Upper lobe of left lung (tissue), 6 donors: ENCODE results near the gene ATF7. TPM values are rescaled to one million over a fixed set of nuclear protein-coding genes. Genes with fewer than 3 reads are reported as not detected.
"Not testable (repeated sequence)": the region's sequence is repeated elsewhere in the genome, so short reads cannot be mapped to it uniquely, and the experiment has no call there.

ENCODE experiments used
- ATAC-seq, 2 donors: fragments of 200-7000 bp; cut with Tn5 transposase; one replicate each; pipeline ENCODE4 v1.9.1; 2022; ENCODE audit warnings: mild to moderate bottlenecking in 2 of 2, moderate library complexity in 2 of 2; ENCODE audit not compliant: low FRiP score in 2 of 2
- DNase-seq, 2 donors: peaks; one replicate each; pipeline ENCODE4 v3.0.0-alpha.2; 2019 to 2020
- H3K27ac ChIP-seq, 4 donors: fragments of 200-600 bp; sonication (generic); one replicate each; pipeline ENCODE4 v1.5.1; 2016 to 2019
- H3K27me3 ChIP-seq, 4 donors: fragments of 200-600 bp; sonication (generic); one replicate each; pipeline ENCODE4 v1.5.1; 2017 to 2019
- H3K36me3 ChIP-seq, 4 donors: fragments of 200-600 bp; sonication (generic); one replicate each; pipeline ENCODE4 v1.5.1; 2016 to 2019
- H3K4me1 ChIP-seq, 4 donors: fragments of 200-600 bp; sonication (generic); one replicate each; pipeline ENCODE4 v1.5.1; 2018 to 2019
- H3K4me3 ChIP-seq, 4 donors: fragments of 200-600 bp; sonication (generic); one replicate each; pipeline ENCODE4 v1.5.1; 2017 to 2019; ENCODE audit warnings: mild to moderate bottlenecking in 2 of 4, moderate library complexity in 1 of 4
- H3K9me3 ChIP-seq, 4 donors: fragments of 200-600 bp; sonication (generic); one replicate each; pipeline ENCODE4 v1.5.1; 2018 to 2019
- CTCF ChIP-seq, 6 experiments: fragments of 450-650 bp in 4 of 6; fragments of 200-600 bp in 2 of 6; sonication (generic) in 2 of 6; IDR thresholded peaks; one replicate each; pipeline ENCODE4 v1.5.1; 2016 to 2019; ENCODE audit warnings: antibody characterized with exemption in 6 of 6
- EP300 ChIP-seq, 4 donors: sonication (generic); formaldehyde crosslinking; IDR thresholded peaks; one replicate each; pipeline ENCODE4 v1.5.1; 2017; ENCODE audit warnings: antibody characterized with exemption in 4 of 4, control low read depth in 2 of 4
- POLR2A ChIP-seq, 4 donors: fragments of 450-650 bp; IDR thresholded peaks; one replicate each; pipeline ENCODE4 v1.5.1; 2016 to 2017; ENCODE audit warnings: antibody characterized with exemption in 4 of 4, mild to moderate bottlenecking in 2 of 4
- POLR2AphosphoS5 ChIP-seq, 2 donors: sonication (generic); formaldehyde crosslinking; IDR thresholded peaks; one replicate each; pipeline ENCODE4 v1.5.1; 2017; ENCODE audit warnings: antibody characterized with exemption in 2 of 2
- WGBS, 2 donors: methylation state at CpG; one replicate each; pipeline ENCODE4 v1.1.5; 2017 to 2018; 5-methylcytosine and 5-hydroxymethylcytosine counted together
- total RNA-seq, 6 donors: library from RNA; depleted of rRNA in 4 of 6; stranded (reverse); fragments of >200 nt in 4 of 6; gene quantifications; one replicate each; pipeline versions ENCODE4 v1.1.0 to v1.2.1, GENCODE V29; 2016 to 2021
- donor health status: DM: no; HTN: no; CAD: no; lungs with moderate emphysema.
- donor health status: DM: no; HTN: yes; CAD: no; lungs with severe emphysema.

Gene ATF7
- total RNA-seq, 6 donors from 2014 or later, result 23.4 to 48.9 (median 41.2) TPM

GRCh38 chr12:53657041-53657440, 30.9 kb upstream of the ATF7 start:
- peaks cover 5 to 15% (median 12%) of the 10 kb centered on the region in 4 donors for H3K4me1 ChIP-seq
- TF ChIP-seq POLR2AphosphoS5 (IDR thresholded peaks at IDR 0.05) (no peak), EP300 (IDR thresholded peaks at IDR 0.05) (no peak), CTCF (IDR thresholded peaks at IDR 0.05) (no peak), POLR2A (IDR thresholded peaks at IDR 0.05) (no peak)
- no peak overlapping the region for H3K27ac ChIP-seq
- ATAC-seq, result no peak
- H3K9me3 ChIP-seq, result no peaks in the 10 kb centered on the region
- WGBS, 2 donors, result 96 to 97% methylated on average over 4 of the region's 4 CpGs
- no peak overlapping the region for H3K4me3 ChIP-seq
- H3K36me3 ChIP-seq, result no peaks in the 10 kb centered on the region
- no peaks in the 10 kb centered on the region for H3K27me3 ChIP-seq
- DNase-seq, result no peak

- H3K9me3 ChIP-seq, result no peaks in the 10 kb centered on the region
- ATAC-seq, result no peak
- WGBS, 2 donors, result 89 to 97% methylated on average over 2 of the region's 2 CpGs
Observed at GRCh38 chr12:53653595-53653994, 27.4 kb upstream of the ATF7 start.

GRCh38 chr12:53652366-53652765, 26.2 kb upstream of the ATF7 start:
- no peak for DNase-seq
- WGBS, 2 donors, result 61 to 86% methylated on average over 1 of the region's 1 CpG

More at GRCh38 chr12:53653595-53653994, 27.4 kb upstream of the ATF7 start:
- Histone ChIP-seq H3K4me3 (no peak overlapping the region), H3K36me3 (no peaks in the 10 kb centered on the region), H3K27me3 (no peaks in the 10 kb centered on the region), H3K27ac (no peak overlapping the region), H3K4me1 (peaks cover 0 to 3% (median 1%) of the 10 kb centered on the region in 4 donors)
- DNase-seq, result no peak
- TF ChIP-seq CTCF (IDR thresholded peaks at IDR 0.05) (no peak), POLR2A (IDR thresholded peaks at IDR 0.05) (no peak), EP300 (IDR thresholded peaks at IDR 0.05) (no peak), POLR2AphosphoS5 (IDR thresholded peaks at IDR 0.05) (no peak)

GRCh38 chr12:53651737-53652136, 25.6 kb upstream of the ATF7 start:
- no peaks in the 10 kb centered on the region for H3K36me3 ChIP-seq
- H3K4me3 ChIP-seq, result no peak overlapping the region
- no peak for DNase-seq
- H3K27me3 ChIP-seq, result no peaks in the 10 kb centered on the region
- H3K4me1 ChIP-seq, result no peaks in the 10 kb centered on the region
- no peak for ATAC-seq
- H3K27ac ChIP-seq, result no peak overlapping the region
- 66 to 81% methylated on average over 1 of the region's 1 CpG for WGBS, 2 donors
- no peaks in the 10 kb centered on the region for H3K9me3 ChIP-seq
- TF ChIP-seq EP300 (IDR thresholded peaks at IDR 0.05), result no peak
- no peak for TF ChIP-seq POLR2A (IDR thresholded peaks at IDR 0.05)
- no peak for TF ChIP-seq CTCF (IDR thresholded peaks at IDR 0.05)
- no peak for TF ChIP-seq POLR2AphosphoS5 (IDR thresholded peaks at IDR 0.05)

More at GRCh38 chr12:53652366-53652765, 26.2 kb upstream of the ATF7 start:
- Histone ChIP-seq H3K27me3 (no peaks in the 10 kb centered on the region), H3K4me1 (no peaks in the 10 kb centered on the region), H3K36me3 (no peaks in the 10 kb centered on the region), H3K9me3 (no peaks in the 10 kb centered on the region), H3K27ac (no peak overlapping the region), H3K4me3 (no peak overlapping the region)
- no peak for TF ChIP-seq POLR2A (IDR thresholded peaks at IDR 0.05)
- no peak for TF ChIP-seq CTCF (IDR thresholded peaks at IDR 0.05)
- no peak for TF ChIP-seq EP300 (IDR thresholded peaks at IDR 0.05)
- TF ChIP-seq POLR2AphosphoS5 (IDR thresholded peaks at IDR 0.05), result no peak
- ATAC-seq, result no peak

GRCh38 chr12:53646300-53646699, 20.1 kb upstream of the ATF7 start:
- not testable (repeated sequence) for H3K9me3 ChIP-seq, H3K4me1 ChIP-seq, H3K27ac ChIP-seq, H3K4me3 ChIP-seq, DNase-seq, H3K36me3 ChIP-seq, H3K27me3 ChIP-seq, ATAC-seq
- WGBS, 2 donors, result 82 to 91% methylated on average over 4 of the region's 4 CpGs
